Fibroblast of gingiva (primary cell): ENCODE measurements around the gene AFF4.

Experiments
- DNase-seq: peaks from one replicate; pipeline ENCODE4 v3.0.0-alpha.2; 2011; ENCODE audit warnings: low read depth

Gene AFF4

DNA sequence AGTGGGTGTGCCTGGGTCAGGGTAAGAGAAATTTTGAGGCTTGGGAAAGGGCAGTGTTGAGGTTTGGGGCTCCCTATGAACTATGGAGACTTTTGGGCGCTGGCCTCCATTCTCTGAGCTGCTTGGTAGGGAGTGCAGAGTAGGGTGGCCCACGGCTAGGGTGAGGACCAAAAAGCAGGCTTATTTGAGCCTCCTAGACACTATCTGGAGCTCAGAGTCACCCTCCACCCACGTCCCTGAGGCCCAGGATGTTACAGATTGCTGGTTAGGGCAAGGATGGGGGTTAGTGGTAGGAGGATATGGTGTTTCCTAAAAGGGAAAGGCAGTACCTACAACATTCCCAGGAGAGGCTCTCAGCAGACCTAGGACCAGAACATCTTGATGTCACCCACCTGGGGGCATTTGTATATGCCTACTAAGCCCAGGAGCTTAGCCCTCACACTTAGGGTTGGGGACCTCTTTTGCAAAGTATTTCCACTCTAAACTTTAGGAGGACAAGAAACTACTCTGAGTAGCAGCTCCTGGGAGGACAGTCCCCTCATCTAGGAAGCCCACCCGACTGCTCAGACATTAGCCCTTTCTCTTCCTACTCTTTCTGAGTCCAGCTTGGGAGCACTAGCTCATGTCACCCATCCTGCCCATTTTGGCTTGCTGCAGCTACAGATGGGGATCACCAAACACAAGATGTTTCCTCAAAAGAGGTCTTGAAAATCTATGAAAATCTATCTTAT is 135.3 kb downstream of the AFF4 start:
- no peak for DNase-seq

DNA sequence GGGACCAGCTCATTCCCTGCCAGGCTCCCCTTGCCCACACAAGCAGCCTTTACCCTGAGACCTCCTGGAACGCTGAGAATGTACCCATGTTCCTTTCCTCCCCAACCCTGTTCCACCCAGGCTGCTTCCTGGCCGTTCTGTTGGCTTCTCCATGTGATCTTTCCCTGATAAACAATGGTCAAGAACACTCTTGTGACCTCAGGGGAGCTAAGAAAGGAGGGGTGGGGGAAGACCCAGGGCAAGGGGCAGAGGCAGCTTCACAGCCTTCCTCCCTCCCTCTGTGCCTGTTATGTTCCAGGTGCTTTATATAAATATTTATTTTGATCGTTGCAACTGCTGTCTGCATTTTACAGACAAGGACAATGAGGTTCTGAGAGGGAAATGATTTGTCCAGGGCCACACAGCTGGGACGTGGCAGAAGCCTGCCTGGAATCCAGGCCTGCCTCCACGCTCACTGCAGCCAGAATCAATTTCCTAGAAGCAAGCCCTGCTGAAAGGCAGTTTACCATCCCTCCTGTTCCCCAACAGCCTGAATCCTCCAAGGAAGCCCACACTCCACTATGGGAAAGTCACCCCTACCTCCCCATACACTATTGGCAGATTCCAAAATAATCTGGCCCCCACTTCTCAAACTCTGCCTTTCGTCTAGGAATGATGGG is 136.9 kb downstream of the AFF4 start:
- no peak for DNase-seq

DNA sequence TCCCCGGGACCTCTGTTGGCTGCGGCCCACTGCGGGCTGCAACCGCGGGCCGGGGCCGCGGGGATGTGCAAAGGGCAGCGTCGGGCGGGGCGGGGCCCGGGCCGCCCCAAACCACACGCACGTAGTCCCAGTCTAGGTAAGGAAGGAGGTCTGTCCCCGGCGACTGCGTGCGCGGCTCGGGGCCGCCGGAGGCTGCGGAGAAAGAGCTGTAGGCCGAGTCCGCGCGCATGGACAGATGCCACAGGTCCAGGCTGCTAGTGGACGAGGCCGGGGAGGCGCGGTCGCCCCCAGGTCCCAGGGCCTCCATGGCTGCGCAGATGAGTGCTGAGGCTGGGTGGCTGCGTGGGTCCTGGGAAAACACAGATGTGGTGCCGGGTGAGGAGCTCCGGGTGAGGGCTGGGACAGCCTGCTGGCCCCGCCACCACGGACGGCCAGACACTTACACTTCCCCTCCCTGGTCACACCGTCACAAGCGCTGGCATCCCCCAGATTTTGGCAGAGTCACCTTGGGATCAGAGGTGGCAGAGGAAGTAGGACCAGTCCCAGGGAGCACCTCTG is 137.5 kb downstream of the AFF4 start:
- DNase-seq = no peak
